ENCODE data around the gene CCDC86.
"Not testable (repeated sequence)": the region's sequence is repeated elsewhere in the genome, so short reads cannot be mapped to it uniquely, and the experiment has no call there.

The CCDC86 gene

DNA sequence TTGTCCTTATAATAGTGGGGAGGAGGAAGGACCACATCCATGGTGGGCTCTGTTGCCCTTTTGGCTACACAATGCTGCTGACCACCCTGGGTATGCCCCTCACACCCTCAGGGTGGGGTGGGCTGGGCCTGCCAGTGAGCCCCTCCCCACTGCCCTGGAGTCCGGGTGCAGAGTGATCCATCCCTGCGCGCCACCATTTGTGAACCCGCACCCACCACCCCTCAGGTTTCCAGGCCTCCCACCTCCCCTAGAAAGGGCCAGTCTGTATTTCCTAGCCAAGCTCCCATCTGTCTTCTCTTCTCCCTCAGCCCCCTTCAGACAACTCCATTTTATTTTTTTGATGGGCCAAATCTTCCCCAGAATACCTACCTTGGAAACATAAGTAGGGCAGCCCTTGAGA is 31.8 kb upstream of the CCDC86 start:
- Histone ChIP-seq H3K9me3 (peaks cover 23% of the 10 kb centered on the region), H3K9ac (peak overlapping the region; percentile 71; the same call in 1 of the 2 replicates), H3K4me3 (no peak overlapping the region), H3K36me3 (no peaks in the 10 kb centered on the region), H3K4me2 (peak overlapping the region; percentile 84), H4K20me1 (no peaks in the 10 kb centered on the region), H3K4me1 (peaks cover 54% of the 10 kb centered on the region), H3K27me3 (no peaks in the 10 kb centered on the region), H3K27ac (peak overlapping the region; percentile 91; the same call in 1 of the 2 replicates)
- TF ChIP-seq Cebpa-rat (IDR thresholded peaks at IDR 0.05): no peak

DNA sequence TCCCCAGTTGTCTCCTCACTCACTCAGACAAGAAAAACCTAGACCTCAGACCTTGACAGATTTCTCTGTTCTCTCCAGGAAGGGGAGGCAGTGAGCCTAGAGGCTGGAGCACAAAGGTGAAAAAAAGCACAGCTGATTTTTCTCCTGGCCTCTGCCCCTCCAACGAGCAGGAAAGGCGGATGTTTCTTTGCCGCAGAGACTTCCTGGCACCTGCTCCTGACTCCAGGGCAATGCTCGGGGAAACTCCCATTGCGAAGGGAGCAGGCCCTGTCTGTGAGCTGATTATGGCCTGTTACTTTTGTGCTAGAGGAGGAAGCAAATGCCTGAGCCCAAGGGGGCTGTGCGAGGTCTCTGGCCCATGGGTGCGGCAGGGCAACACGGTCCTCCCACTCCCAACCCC is 31.3 kb upstream of the CCDC86 start:
- Histone ChIP-seq H3K9ac (peak overlapping the region; percentile 71), H4K20me1 (no peaks in the 10 kb centered on the region), H3K27me3 (no peaks in the 10 kb centered on the region), H3K27ac (peak overlapping the region; percentile 91), H3K4me2 (peak overlapping the region; percentile 84), H3K4me3 (no peak overlapping the region), H3K36me3 (no peaks in the 10 kb centered on the region), H3K9me3 (peaks cover 27% of the 10 kb centered on the region), H3K4me1 (peaks cover 53% of the 10 kb centered on the region)
- TF ChIP-seq Cebpa-rat (IDR thresholded peaks at IDR 0.05): no peak

DNA sequence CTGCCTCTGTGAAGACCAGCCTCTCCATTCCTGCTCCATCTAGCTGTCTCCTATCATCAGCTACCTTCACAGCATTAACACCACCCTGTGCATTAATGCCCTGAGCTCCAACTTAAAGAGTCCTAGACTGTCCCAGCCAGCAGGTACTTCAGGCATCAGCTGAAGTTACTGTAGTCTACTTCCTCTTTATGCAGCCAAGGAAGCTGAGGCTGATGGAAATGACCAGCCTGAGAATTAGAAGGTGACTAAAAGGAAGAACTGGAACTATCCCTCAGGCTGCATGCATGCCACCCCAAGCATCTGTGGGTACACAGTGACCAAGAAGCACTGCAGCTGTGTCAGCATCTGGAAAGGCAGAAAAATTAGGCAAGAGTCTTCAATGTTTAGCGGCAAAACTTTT is 28.6 kb upstream of the CCDC86 start:
- Histone ChIP-seq H3K4me2 (no peak overlapping the region), H3K9me3 (peaks cover 44% of the 10 kb centered on the region), H3K27ac (no peak overlapping the region), H3K9ac (no peak overlapping the region), H3K36me3 (no peaks in the 10 kb centered on the region), H3K4me3 (no peak overlapping the region), H4K20me1 (no peaks in the 10 kb centered on the region), H3K4me1 (peaks cover 30% of the 10 kb centered on the region), H3K27me3 (no peaks in the 10 kb centered on the region)
- no peak for TF ChIP-seq Cebpa-rat (IDR thresholded peaks at IDR 0.05)

DNA sequence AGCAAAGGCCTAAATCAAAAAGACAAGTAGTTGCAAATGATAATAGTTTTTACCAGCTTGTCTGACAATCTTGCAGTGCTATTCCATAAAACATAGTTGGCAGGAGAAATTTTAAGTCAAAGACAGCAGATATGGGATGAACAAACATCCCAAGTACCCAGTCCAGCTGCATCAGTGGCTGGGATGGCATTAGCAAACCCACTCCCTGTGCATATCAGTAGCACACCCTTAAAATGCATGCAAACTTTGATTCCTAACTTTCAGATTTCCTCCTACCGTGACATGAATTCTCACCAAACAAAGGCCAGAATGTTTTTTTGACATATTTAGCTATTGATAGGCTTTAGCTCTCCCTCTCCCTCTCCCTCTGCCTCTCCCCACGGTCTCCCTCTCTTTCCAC is 27.8 kb upstream of the CCDC86 start:
- no peaks in the 10 kb centered on the region for H3K27me3 ChIP-seq
- H3K27ac ChIP-seq: no peak overlapping the region
- H4K20me1 ChIP-seq: no peaks in the 10 kb centered on the region
- H3K9ac ChIP-seq: no peak overlapping the region
- H3K4me2 ChIP-seq: no peak overlapping the region
- H3K9me3 ChIP-seq: peaks cover 44% of the 10 kb centered on the region
- H3K4me3 ChIP-seq: no peak overlapping the region
- TF ChIP-seq Cebpa-rat (IDR thresholded peaks at IDR 0.05): no peak
- no peaks in the 10 kb centered on the region for H3K36me3 ChIP-seq
- H3K4me1 ChIP-seq: peaks cover 28% of the 10 kb centered on the region

DNA sequence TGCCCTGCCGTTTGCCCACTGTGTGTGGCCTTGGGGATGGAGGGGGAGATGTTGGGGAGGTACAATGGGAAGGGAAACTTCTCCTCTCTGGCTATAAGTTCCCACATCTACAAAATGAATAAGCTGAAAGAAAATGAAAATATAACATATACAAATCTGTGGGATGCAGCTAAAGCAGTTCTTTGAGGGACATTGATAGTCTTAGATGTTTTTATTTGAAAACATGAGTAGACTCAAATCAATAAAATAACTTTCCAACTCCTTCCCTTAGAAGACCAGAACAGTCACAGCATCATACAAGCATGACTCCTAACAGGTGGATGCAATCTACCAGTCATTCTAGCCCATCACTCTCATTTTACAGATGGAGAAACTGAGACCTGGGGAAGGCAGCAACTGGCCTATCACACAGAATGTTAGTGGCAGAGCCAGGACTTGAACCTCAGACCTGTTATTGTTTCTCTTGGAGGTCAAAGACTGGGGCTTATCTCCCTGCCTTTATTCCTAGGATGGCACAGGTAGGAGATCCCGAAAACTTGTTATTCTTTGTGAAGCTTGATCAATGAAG is 25.2 kb upstream of the CCDC86 start:
- Histone ChIP-seq H3K4me1 (peaks cover 8% of the 10 kb centered on the region), H3K27ac (no peak overlapping the region), H4K20me1 (no peaks in the 10 kb centered on the region), H3K9me3 (peaks cover 44% of the 10 kb centered on the region), H3K4me3 (no peak overlapping the region), H3K9ac (no peak overlapping the region), H3K4me2 (no peak overlapping the region), H3K27me3 (no peaks in the 10 kb centered on the region), H3K36me3 (no peaks in the 10 kb centered on the region)
- TF ChIP-seq Cebpa-rat (IDR thresholded peaks at IDR 0.05): no peak

DNA sequence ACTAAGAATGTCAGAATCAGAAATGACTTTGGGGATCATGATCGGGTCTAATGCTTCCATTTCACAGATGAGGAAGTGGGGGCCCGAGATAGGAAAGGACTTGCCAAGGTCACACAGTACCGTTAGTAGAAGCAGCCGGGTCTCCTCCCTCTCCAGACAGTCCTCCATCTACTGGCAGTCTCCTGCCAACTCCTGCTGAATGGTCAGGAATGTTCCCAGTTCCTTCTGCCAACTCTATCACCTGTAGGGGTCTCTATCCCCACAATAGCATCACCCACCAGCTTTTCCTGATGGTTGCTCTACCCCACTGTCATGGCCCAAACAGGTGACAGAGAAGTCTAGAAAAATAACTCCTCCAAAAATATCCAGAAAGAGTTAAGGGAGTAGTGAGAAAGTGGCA is 23.9 kb upstream of the CCDC86 start:
- H3K27me3 ChIP-seq: no peaks in the 10 kb centered on the region
- peaks cover 35% of the 10 kb centered on the region for H3K9me3 ChIP-seq
- H3K27ac ChIP-seq: no peak overlapping the region
- H4K20me1 ChIP-seq: no peaks in the 10 kb centered on the region
- H3K4me3 ChIP-seq: no peak overlapping the region
- no peak for TF ChIP-seq Cebpa-rat (IDR thresholded peaks at IDR 0.05)
- peaks cover 18% of the 10 kb centered on the region for H3K4me1 ChIP-seq
- no peaks in the 10 kb centered on the region for H3K36me3 ChIP-seq
- H3K9ac ChIP-seq: no peak overlapping the region
- no peak overlapping the region for H3K4me2 ChIP-seq

DNA sequence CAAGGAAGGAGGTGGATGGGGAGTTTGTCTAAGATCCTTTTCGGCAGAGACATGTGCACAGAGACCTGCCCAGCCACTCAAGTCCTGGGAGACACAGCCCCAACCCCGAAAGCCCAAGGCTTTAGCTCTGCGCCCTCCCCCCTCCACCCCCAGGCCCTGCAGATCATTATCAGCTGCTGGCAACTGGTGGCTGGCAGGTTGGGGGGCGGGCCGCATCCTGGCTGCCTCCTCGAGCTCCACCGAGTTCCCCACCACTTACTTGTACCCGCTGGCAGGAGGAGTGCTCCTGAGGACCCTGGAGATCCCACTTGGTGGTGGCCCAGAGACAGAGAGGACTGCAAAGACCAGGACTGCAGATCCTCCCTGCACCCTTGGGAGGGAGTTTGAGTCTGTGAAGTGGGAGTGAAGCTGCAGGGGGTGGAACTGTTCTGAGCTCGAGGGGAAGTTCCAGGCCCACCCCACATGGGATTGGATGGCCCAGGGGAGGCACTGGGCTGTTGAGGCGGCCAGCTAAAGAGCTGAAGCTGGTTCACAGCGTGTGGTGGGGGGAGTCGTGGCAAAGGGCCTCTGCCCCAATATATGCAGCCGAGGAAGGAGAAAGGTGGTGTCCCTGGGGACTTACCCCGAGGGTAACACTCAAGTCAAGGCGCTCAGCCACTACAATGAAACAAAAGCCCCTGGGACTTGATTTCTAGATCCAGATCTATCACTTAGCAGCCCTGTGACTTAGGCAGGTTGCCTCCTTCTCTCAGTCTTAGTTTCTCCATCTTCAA is 19.9 kb upstream of the CCDC86 start:
- no peak overlapping the region for H3K27ac ChIP-seq
- no peak for TF ChIP-seq Cebpa-rat (IDR thresholded peaks at IDR 0.05)
- H3K4me3 ChIP-seq: no peak overlapping the region
- H3K4me1 ChIP-seq: peaks cover 18% of the 10 kb centered on the region
- H3K9ac ChIP-seq: peak overlapping the region; percentile 15; the same call in 1 of the 2 replicates
- H3K4me2 ChIP-seq: peak overlapping the region; percentile 69
- H3K27me3 ChIP-seq: no peaks in the 10 kb centered on the region
- H4K20me1 ChIP-seq: no peaks in the 10 kb centered on the region
- no peaks in the 10 kb centered on the region for H3K36me3 ChIP-seq
- H3K9me3 ChIP-seq: peaks cover 7% of the 10 kb centered on the region

DNA sequence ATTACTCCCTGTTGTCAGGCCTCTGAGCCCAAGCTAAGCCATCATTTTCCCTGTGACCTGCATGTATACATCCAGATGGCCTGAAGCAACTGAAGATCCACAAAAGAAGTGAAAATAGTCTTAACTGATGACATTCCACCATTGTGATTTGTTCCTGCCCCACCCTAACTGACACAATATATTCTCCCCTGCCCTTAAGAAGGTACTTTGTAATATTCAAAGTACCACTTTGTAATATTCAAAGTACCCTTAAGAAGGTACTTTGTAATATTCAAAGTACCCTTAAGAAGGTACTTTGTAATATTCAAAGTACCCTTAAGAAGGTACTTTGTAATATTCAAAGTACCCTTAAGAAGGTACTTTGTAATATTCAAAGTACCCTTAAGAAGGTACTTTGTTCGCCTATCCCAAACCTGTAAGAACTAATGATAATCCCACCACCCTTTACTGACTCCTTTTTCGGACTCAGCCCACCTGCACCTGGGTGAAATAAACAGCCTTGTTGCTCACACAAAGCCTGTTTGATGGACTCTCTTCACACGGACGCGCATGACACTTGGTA is 18.1 kb upstream of the CCDC86 start:
- not testable (repeated sequence) for H3K27ac ChIP-seq, H3K9ac ChIP-seq, H4K20me1 ChIP-seq, H3K9me3 ChIP-seq, H3K36me3 ChIP-seq, H3K4me3 ChIP-seq, H3K27me3 ChIP-seq, H3K4me2 ChIP-seq
- H3K4me1 ChIP-seq: peaks cover 18% of the 10 kb centered on the region

DNA sequence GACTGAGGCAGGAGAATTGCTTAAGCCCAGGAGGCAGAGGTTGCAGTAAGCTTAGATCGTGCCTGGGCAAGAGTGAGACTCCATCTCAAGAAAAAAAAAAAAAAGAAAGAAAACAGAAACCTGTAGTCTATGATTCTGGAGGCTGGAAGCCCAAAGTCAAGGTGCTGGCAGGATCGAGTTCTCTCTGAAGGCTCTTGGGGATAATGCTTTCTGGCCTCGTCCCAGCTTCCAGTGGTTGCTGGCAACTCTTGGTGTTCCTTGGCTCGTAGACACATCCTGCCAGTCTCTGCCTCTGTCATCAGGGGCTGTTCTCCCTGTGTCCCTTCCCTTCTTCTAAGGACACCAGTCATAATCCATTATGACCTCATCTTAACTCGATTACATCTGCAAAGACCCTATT is 16.8 kb upstream of the CCDC86 start:
- Histone ChIP-seq H3K4me2 (no peak overlapping the region), H3K27me3 (no peaks in the 10 kb centered on the region), H3K36me3 (no peaks in the 10 kb centered on the region), H3K9me3 (no peaks in the 10 kb centered on the region), H3K27ac (no peak overlapping the region), H3K9ac (no peak overlapping the region), H3K4me1 (peaks cover 18% of the 10 kb centered on the region), H3K4me3 (no peak overlapping the region), H4K20me1 (no peaks in the 10 kb centered on the region)
- TF ChIP-seq Cebpa-rat (IDR thresholded peaks at IDR 0.05): no peak

DNA sequence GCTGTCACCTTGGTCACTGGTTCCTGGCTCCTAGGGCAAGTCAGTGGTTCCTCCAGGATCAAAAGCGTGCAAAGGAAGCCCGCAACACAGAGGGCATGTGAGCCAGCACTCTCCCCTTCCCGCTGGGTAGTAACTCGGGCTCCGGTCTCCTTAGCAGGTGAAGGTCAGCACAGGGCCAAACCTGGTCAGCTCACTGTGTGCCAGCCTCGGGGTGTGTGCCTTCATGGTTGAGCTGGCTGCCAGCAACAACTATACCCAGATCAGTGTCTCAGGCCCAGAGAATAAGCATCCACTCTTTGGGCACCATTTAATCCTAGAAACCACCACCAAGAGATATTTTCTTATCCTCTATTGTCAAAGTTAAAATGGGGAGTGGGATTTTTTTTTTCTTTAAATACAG is 16.1 kb upstream of the CCDC86 start:
- H3K4me2 ChIP-seq: no peak overlapping the region
- no peaks in the 10 kb centered on the region for H3K36me3 ChIP-seq
- peaks cover 18% of the 10 kb centered on the region for H3K4me1 ChIP-seq
- H3K27me3 ChIP-seq: no peaks in the 10 kb centered on the region
- no peaks in the 10 kb centered on the region for H4K20me1 ChIP-seq
- H3K9ac ChIP-seq: no peak overlapping the region
- no peak for TF ChIP-seq Cebpa-rat (IDR thresholded peaks at IDR 0.05)
- no peak overlapping the region for H3K4me3 ChIP-seq
- no peak overlapping the region for H3K27ac ChIP-seq
- no peaks in the 10 kb centered on the region for H3K9me3 ChIP-seq
